Colonic mucosa (tissue), 4 donors: ENCODE results near the gene OPCML. TPM values are rescaled to one million over a fixed set of nuclear protein-coding genes. Genes with fewer than 3 reads are reported as not detected.

Source experiments
- DNase-seq: peaks from one replicate; pipeline ENCODE4 v3.0.0-alpha.2; 2020
- H3K27ac ChIP-seq: fragments of 200-600 bp; one replicate; pipeline ENCODE4 v1.8.0; 2021
- H3K27me3 ChIP-seq: fragments of 200-600 bp; one replicate; pipeline ENCODE4 v1.8.0; 2021
- H3K36me3 ChIP-seq: fragments of 200-600 bp; one replicate; pipeline ENCODE4 v1.8.0; 2021
- H3K4me1 ChIP-seq: fragments of 200-600 bp; one replicate; pipeline ENCODE4 v1.8.0; 2021; ENCODE audit warnings: mild to moderate bottlenecking
- H3K4me3 ChIP-seq: fragments of 200-600 bp; one replicate; pipeline ENCODE4 v1.8.0; 2021
- H3K9ac ChIP-seq, 2 donors: one replicate each; pipeline ENCODE4 v1.7.0; 2013; ENCODE audit warnings: control low read depth in 2 of 2, low read depth in 2 of 2, low read length in 2 of 2
- H3K9me3 ChIP-seq: fragments of 200-600 bp; one replicate; pipeline ENCODE4 v1.8.0; 2021
- CTCF ChIP-seq: fragments of 200-600 bp; IDR thresholded peaks from one replicate; pipeline ENCODE4 v1.8.0; 2022; ENCODE audit warnings: antibody characterized with exemption, mild to moderate bottlenecking
- intact Hi-C: fragments of 100-400 bp; cut with DNase I; formaldehyde crosslinking; loops from one replicate; pipeline ENCODE4 v1.14.1; 2022
- total RNA-seq, 2 donors: library from RNA; stranded (reverse); fragmentation: NEBNext Ultra II Directional in 1 of 2; extraction: Animal tissue kit (Norgen Biotek cat#: 25700) in 1 of 2; gene quantifications; one replicate each; pipeline ENCODE4 v1.2.1, GENCODE V29; 2021
- donor health status: healthy.
- donor health status: DM: no; HTN: no; CAD: no.
- donor health status: DM: no; HTN: no; CAD: no.

Gene OPCML
- total RNA-seq, 2 donors from 2014 or later: 0.08 TPM; not detected in 1

GRCh38 chr11:133500936-133501335 lies 31.4 kb downstream of the OPCML start:
- no peak overlapping the region for H3K9ac ChIP-seq
- DNase-seq: no peak
- no peak overlapping the region for H3K4me3 ChIP-seq
- TF ChIP-seq CTCF: no peak
- H3K9me3 ChIP-seq: no peaks in the 10 kb centered on the region
- intact Hi-C loops: no loop called here
- H3K4me1 ChIP-seq: no peaks in the 10 kb centered on the region
- no peaks in the 10 kb centered on the region for H3K27me3 ChIP-seq
- no peaks in the 10 kb centered on the region for H3K36me3 ChIP-seq
- H3K27ac ChIP-seq: no peak overlapping the region

- Histone ChIP-seq H3K9me3 (no peaks in the 10 kb centered on the region), H3K4me3 (no peak overlapping the region), H3K27ac (no peak overlapping the region), H3K36me3 (no peaks in the 10 kb centered on the region), H3K4me1 (no peaks in the 10 kb centered on the region), H3K27me3 (no peaks in the 10 kb centered on the region), H3K9ac (no peak overlapping the region)
- intact Hi-C loops: no loop called here
- no peak for TF ChIP-seq CTCF
- no peak for DNase-seq
Observed at GRCh38 chr11:133500435-133500834, 31.9 kb downstream of the OPCML start.

- no peaks in the 10 kb centered on the region for H3K9me3 ChIP-seq
- H3K9ac ChIP-seq: no peak overlapping the region
- H3K27me3 ChIP-seq: no peaks in the 10 kb centered on the region
- H3K36me3 ChIP-seq: no peaks in the 10 kb centered on the region
- no peak overlapping the region for H3K27ac ChIP-seq
- DNase-seq: no peak
- no peaks in the 10 kb centered on the region for H3K4me1 ChIP-seq
- intact Hi-C loops: no loop called here
- no peak for TF ChIP-seq CTCF
- H3K4me3 ChIP-seq: no peak overlapping the region
Observed at GRCh38 chr11:133498969-133499368, 33.3 kb downstream of the OPCML start.

- Histone ChIP-seq H3K27me3 (no peaks in the 10 kb centered on the region), H3K4me1 (no peaks in the 10 kb centered on the region), H3K27ac (no peak overlapping the region), H3K4me3 (no peak overlapping the region), H3K9me3 (no peaks in the 10 kb centered on the region), H3K36me3 (no peaks in the 10 kb centered on the region), H3K9ac (no peak overlapping the region)
- DNase-seq: no peak
- no peak for TF ChIP-seq CTCF
- intact Hi-C loops: no loop called here
Observed at GRCh38 chr11:133497477-133498140, 34.7 kb downstream of the OPCML start.

GRCh38 chr11:133492895-133493294 lies 39.4 kb downstream of the OPCML start:
- H3K4me3 ChIP-seq: no peak overlapping the region
- DNase-seq: no peak
- no peaks in the 10 kb centered on the region for H3K4me1 ChIP-seq
- no peaks in the 10 kb centered on the region for H3K9me3 ChIP-seq
- H3K27me3 ChIP-seq: no peaks in the 10 kb centered on the region
- intact Hi-C loops: no loop called here
- H3K9ac ChIP-seq: no peak overlapping the region
- no peak overlapping the region for H3K27ac ChIP-seq
- H3K36me3 ChIP-seq: no peaks in the 10 kb centered on the region
- no peak for TF ChIP-seq CTCF
